Tibial nerve (tissue), 4 donors: Measurements from ENCODE around the gene FAM193A. TPM values are rescaled to one million over a fixed set of nuclear protein-coding genes. Genes with fewer than 3 reads are reported as not detected.

Source experiments
- DNase-seq, 2 donors: peaks; one replicate each; pipeline ENCODE4 v3.0.0-alpha.2; 2019; ENCODE audit warnings: low spot score in 2 of 2
- H3K27ac ChIP-seq, 4 donors: fragments of 200-600 bp; sonication (generic) in 3 of 4; one replicate each; pipeline ENCODE4 v1.5.1; 2017 to 2019; ENCODE audit warnings: mild to moderate bottlenecking in 1 of 4
- H3K27me3 ChIP-seq, 2 donors: fragments of 200-600 bp; sonication (generic) in 1 of 2; one replicate each; pipeline versions ENCODE4 v1.5.1 to v1.6.0; 2017 to 2019
- H3K36me3 ChIP-seq, 3 donors: fragments of 200-600 bp; sonication (generic); one replicate each; pipeline ENCODE4 v1.5.1; 2018 to 2019
- H3K4me1 ChIP-seq, 4 donors: fragments of 200-600 bp; sonication (generic) in 3 of 4; one replicate each; pipeline ENCODE4 v1.5.1; 2017 to 2019
- H3K4me3 ChIP-seq, 4 donors: fragments of 200-600 bp; sonication (generic) in 3 of 4; one replicate each; pipeline ENCODE4 v1.5.1; 2017 to 2019; ENCODE audit warnings: mild to moderate bottlenecking in 1 of 4, moderate library complexity in 1 of 4
- H3K9me3 ChIP-seq, 4 donors: fragments of 200-600 bp; sonication (generic) in 3 of 4; one replicate each; pipeline ENCODE4 v1.5.1; 2017 to 2019
- EP300 ChIP-seq, 2 donors: sonication (generic); formaldehyde crosslinking; IDR thresholded peaks; one replicate each; pipeline ENCODE4 v1.6.1; 2017; ENCODE audit warnings: antibody characterized with exemption in 2 of 2, mild to moderate bottlenecking in 1 of 2
- POLR2A ChIP-seq, 2 donors: fragments of 450-650 bp; IDR thresholded peaks; one replicate each; pipeline ENCODE4 v1.6.1; 2017; ENCODE audit warnings: antibody characterized with exemption in 2 of 2, mild to moderate bottlenecking in 2 of 2, moderate library complexity in 2 of 2
- WGBS, 2 donors: methylation state at CpG; one replicate each; pipeline ENCODE4 v1.1.5; 2018; 5-methylcytosine and 5-hydroxymethylcytosine counted together
- total RNA-seq, 4 donors: library from RNA; depleted of rRNA; stranded (reverse); fragments of >200 nt; gene quantifications; one replicate each; pipeline ENCODE4 v1.1.0, GENCODE V29; 2016
- TF ChIP-seq, protein P1 (sequence below), 5 experiments: fragments of 200-600 bp in 3 of 5; fragments of 450-650 bp in 2 of 5; sonication (generic) in 3 of 5; IDR thresholded peaks; one replicate each; pipeline ENCODE4 v1.5.1; 2016 to 2019; ENCODE audit warnings: antibody characterized with exemption in 5 of 5, mild to moderate bottlenecking in 3 of 5, moderate library complexity in 2 of 5

The FAM193A gene
- total RNA-seq, 4 donors from 2014 or later: 28.6 to 54.6 (median 36.0) TPM

- no peak overlapping the region for H3K4me3 ChIP-seq
- no peak for DNase-seq
- no peaks in the 10 kb centered on the region for H3K9me3 ChIP-seq
- H3K27me3 ChIP-seq: no peaks in the 10 kb centered on the region
- H3K36me3 ChIP-seq: peaks cover 0 to 69% (median 26%) of the 10 kb centered on the region in 3 donors
- TF ChIP-seq EP300 (IDR thresholded peaks at IDR 0.05) (no peak), POLR2A (IDR thresholded peaks at IDR 0.05) (no peak)
- TF ChIP-seq, protein P1, sequence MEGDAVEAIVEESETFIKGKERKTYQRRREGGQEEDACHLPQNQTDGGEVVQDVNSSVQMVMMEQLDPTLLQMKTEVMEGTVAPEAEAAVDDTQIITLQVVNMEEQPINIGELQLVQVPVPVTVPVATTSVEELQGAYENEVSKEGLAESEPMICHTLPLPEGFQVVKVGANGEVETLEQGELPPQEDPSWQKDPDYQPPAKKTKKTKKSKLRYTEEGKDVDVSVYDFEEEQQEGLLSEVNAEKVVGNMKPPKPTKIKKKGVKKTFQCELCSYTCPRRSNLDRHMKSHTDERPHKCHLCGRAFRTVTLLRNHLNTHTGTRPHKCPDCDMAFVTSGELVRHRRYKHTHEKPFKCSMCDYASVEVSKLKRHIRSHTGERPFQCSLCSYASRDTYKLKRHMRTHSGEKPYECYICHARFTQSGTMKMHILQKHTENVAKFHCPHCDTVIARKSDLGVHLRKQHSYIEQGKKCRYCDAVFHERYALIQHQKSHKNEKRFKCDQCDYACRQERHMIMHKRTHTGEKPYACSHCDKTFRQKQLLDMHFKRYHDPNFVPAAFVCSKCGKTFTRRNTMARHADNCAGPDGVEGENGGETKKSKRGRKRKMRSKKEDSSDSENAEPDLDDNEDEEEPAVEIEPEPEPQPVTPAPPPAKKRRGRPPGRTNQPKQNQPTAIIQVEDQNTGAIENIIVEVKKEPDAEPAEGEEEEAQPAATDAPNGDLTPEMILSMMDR (IDR thresholded peaks at IDR 0.05): no peak
- no peaks in the 10 kb centered on the region for H3K4me1 ChIP-seq
- 93 to 97% methylated on average over 12 of the region's 12 CpGs for WGBS, 2 donors
- no peak overlapping the region for H3K27ac ChIP-seq
These were observed 192.5 kb downstream of the FAM193A start for GRCh38 chr4:2728806-2729532.

DNA sequence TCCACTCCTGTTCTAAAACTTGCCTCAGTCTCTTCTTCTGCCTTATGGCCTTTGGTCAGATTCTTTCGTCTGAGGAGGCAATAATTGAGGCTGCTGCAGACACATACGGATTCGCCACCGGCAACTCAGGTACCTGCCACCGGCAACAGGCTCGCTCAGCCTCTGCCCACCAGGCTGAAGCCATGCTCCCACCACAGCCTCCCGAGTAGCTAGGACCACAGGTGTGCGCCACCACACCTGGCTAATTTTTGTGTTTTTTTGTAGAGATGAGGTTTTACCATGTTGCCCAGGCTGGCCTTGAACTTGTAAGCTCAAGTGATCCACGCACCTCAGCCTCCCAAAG, 193.1 kb downstream of the FAM193A start:
- Histone ChIP-seq H3K4me1 (peaks cover 0 to 4% (median 0%) of the 10 kb centered on the region in 4 donors), H3K27ac (no peak overlapping the region), H3K27me3 (no peaks in the 10 kb centered on the region), H3K9me3 (no peaks in the 10 kb centered on the region), H3K36me3 (peaks cover 0 to 72% (median 26%) of the 10 kb centered on the region in 3 donors), H3K4me3 (no peak overlapping the region)
- 93 to 99% methylated on average over 9 of the region's 9 CpGs for WGBS, 2 donors
- DNase-seq: no peak
- TF ChIP-seq, protein P1 (IDR thresholded peaks at IDR 0.05): no peak
- no peak for TF ChIP-seq POLR2A (IDR thresholded peaks at IDR 0.05)

DNA sequence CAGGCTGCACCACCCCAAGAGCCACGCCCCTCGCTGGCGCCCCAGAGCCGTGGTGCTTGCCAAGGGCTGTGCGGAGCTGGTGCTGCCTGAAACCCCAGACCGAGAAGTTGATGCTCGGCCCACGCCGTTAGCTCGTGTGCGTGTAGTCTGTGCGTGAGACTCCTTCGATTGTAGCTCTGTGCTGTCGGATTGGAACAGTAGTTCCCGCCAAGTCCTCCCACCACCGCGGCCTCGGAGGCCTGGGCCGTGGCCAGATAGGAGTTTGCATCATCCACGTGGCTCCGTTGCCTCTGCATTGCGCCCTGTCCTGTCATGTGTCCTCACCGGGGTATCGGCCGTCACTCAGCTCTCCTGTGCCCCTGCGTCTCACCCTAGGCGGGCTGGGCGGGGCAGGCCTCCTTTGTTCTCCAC, 195.5 kb downstream of the FAM193A start:
- no peak for DNase-seq
- H3K4me1 ChIP-seq: peaks cover 0 to 8% (median 0%) of the 10 kb centered on the region in 4 donors
- H3K27me3 ChIP-seq: no peaks in the 10 kb centered on the region
- peaks cover 0 to 60% (median 26%) of the 10 kb centered on the region in 3 donors for H3K36me3 ChIP-seq
- no peak overlapping the region for H3K4me3 ChIP-seq
- TF ChIP-seq, protein P1 (IDR thresholded peaks at IDR 0.05): no peak
- TF ChIP-seq POLR2A (IDR thresholded peaks at IDR 0.05): no peak
- no peak for TF ChIP-seq EP300 (IDR thresholded peaks at IDR 0.05)
- WGBS, 2 donors: 90 to 93% methylated on average over 15 to 28 of the region's 28 CpGs
- no peak overlapping the region for H3K27ac ChIP-seq
- peaks cover 0 to 14% (median 3%) of the 10 kb centered on the region in 4 donors for H3K9me3 ChIP-seq

GRCh38 chr4:2732526-2732925, 196.1 kb downstream of the FAM193A start:
- peaks cover 0 to 14% (median 3%) of the 10 kb centered on the region in 4 donors for H3K9me3 ChIP-seq
- TF ChIP-seq EP300 (IDR thresholded peaks at IDR 0.05) (no peak), POLR2A (IDR thresholded peaks at IDR 0.05) (no peak)
- TF ChIP-seq, protein P1 (IDR thresholded peaks at IDR 0.05): no peak
- no peaks in the 10 kb centered on the region for H3K27me3 ChIP-seq
- no peak overlapping the region for H3K27ac ChIP-seq
- H3K36me3 ChIP-seq: peaks cover 0 to 60% (median 26%) of the 10 kb centered on the region in 3 donors
- H3K4me1 ChIP-seq: peaks cover 0 to 8% (median 0%) of the 10 kb centered on the region in 4 donors
- no peak for DNase-seq
- 93 to 95% methylated on average over 6 of the region's 6 CpGs for WGBS, 2 donors
- H3K4me3 ChIP-seq: no peak overlapping the region

- TF ChIP-seq, protein P1 (IDR thresholded peaks at IDR 0.05): no peak
- no peak for TF ChIP-seq POLR2A (IDR thresholded peaks at IDR 0.05)
- TF ChIP-seq EP300 (IDR thresholded peaks at IDR 0.05): no peak
- Histone ChIP-seq H3K27me3 (no peaks in the 10 kb centered on the region), H3K9me3 (peaks cover 0 to 14% (median 3%) of the 10 kb centered on the region in 4 donors), H3K4me3 (no peak overlapping the region), H3K27ac (no peak overlapping the region), H3K4me1 (peaks cover 0 to 8% (median 0%) of the 10 kb centered on the region in 4 donors), H3K36me3 (peaks cover 0 to 60% (median 26%) of the 10 kb centered on the region in 3 donors)
- WGBS, 2 donors: 86 to 89% methylated on average over 20 to 21 of the region's 21 CpGs
- no peak for DNase-seq
These were observed 196.8 kb downstream of the FAM193A start for GRCh38 chr4:2733001-2733843.
